WTC11 (cell line): ENCODE data around the gene TMED10. TPM values are rescaled to one million over a fixed set of nuclear protein-coding genes. Genes with fewer than 3 reads are reported as not detected.

Experiments
- ATAC-seq: fragments of 200-7000 bp; cut with Tn5 transposase; 2 replicates; pipeline ENCODE4 v1.10.0; 2021; ENCODE audit warnings: mild to moderate bottlenecking, moderate library complexity
- CTCF ChIA-PET: fragments of 300-600 bp; sonication (Branson Sonifier 250); formaldehyde crosslinking; loops from one replicate; lab custom pipeline; 2021; ENCODE audit warnings: antibody characterized with exemption; lab: Charles Lee
- POLR2A ChIA-PET: fragments of 350-600 bp; sonication (Branson Sonifier 250); formaldehyde crosslinking; loops from one replicate; lab custom pipeline; 2021; ENCODE audit warnings: antibody characterized with exemption; lab: Charles Lee
- DNase-seq: peaks from one replicate; pipeline ENCODE4 v3.0.0; 2021; ENCODE audit warnings: low spot score
- H3K27ac Mint-ChIP-seq: 2 replicates; pipeline ENCODE4 v1.8.0; 2021; ENCODE audit warnings: mixed read lengths
- H3K27me3 Mint-ChIP-seq: 2 replicates; pipeline ENCODE4 v1.8.0; 2021; ENCODE audit warnings: low read depth, mild to moderate bottlenecking, moderate library complexity, mixed read lengths
- H3K36me3 Mint-ChIP-seq: 2 replicates; pipeline ENCODE4 v1.8.0; 2021; ENCODE audit warnings: mixed read lengths
- H3K4me1 Mint-ChIP-seq: 2 replicates; pipeline ENCODE4 v1.8.0; 2022; ENCODE audit warnings: mixed read lengths
- H3K4me3 Mint-ChIP-seq: 2 replicates; pipeline ENCODE4 v1.8.0; 2021; ENCODE audit warnings: mild to moderate bottlenecking, moderate library complexity, mixed read lengths
- H3K9me3 Mint-ChIP-seq: 2 replicates; pipeline ENCODE4 v1.8.0; 2021; ENCODE audit warnings: mixed read lengths
- ATF2 ChIP-seq: sonication (generic); formaldehyde crosslinking; IDR thresholded peaks from 2 replicates; pipeline ENCODE4 v1.8.1; 2022; ENCODE audit warnings: low read depth, missing genetic modification reagents, borderline replicate concordance
- CREM ChIP-seq: sonication (generic); formaldehyde crosslinking; IDR thresholded peaks from 2 replicates; pipeline ENCODE4 v1.8.1; 2022; ENCODE audit warnings: mild to moderate bottlenecking, missing genetic modification reagents, moderate library complexity
- GABPB1 ChIP-seq: sonication (generic); formaldehyde crosslinking; IDR thresholded peaks from 2 replicates; pipeline ENCODE4 v1.8.1; 2023; ENCODE audit warnings: mild to moderate bottlenecking, missing genetic modification reagents
- GRHL2 ChIP-seq: fragments of 250-450 bp; sonication (Bioruptor Pico); IDR thresholded peaks from 2 replicates; pipeline ENCODE4 v1.8.0; 2022; ENCODE audit warnings: mild to moderate bottlenecking, moderate library complexity; ENCODE audit not compliant: insufficient replicate concordance, severe bottlenecking
- IRF1 ChIP-seq: sonication (generic); formaldehyde crosslinking; IDR thresholded peaks from 2 replicates; pipeline ENCODE4 v1.8.0; 2023; ENCODE audit warnings: missing genetic modification reagents
- IRF2 ChIP-seq: sonication (generic); formaldehyde crosslinking; IDR thresholded peaks from 2 replicates; pipeline ENCODE4 v1.8.0; 2022; ENCODE audit warnings: low read depth, missing genetic modification reagents, borderline replicate concordance
- JAZF1 ChIP-seq: fragments of 250-450 bp; sonication (Bioruptor Pico); IDR thresholded peaks from 2 replicates; pipeline ENCODE4 v1.9.0; 2021; ENCODE audit warnings: moderate library complexity, mild to moderate bottlenecking, inconsistent platforms
- MAX ChIP-seq: sonication (generic); formaldehyde crosslinking; IDR thresholded peaks from 2 replicates; pipeline ENCODE4 v1.8.0; 2022; ENCODE audit warnings: mild to moderate bottlenecking, missing genetic modification reagents
- NFYB ChIP-seq: sonication (generic); formaldehyde crosslinking; conservative IDR thresholded peaks from 2 replicates; pipeline ENCODE4 v1.8.0; 2022; ENCODE audit warnings: low read depth, missing genetic modification reagents
- OVOL2 ChIP-seq: fragments of 250-450 bp; sonication (Bioruptor Pico); IDR thresholded peaks from 2 replicates; pipeline ENCODE4 v1.9.0; 2021; ENCODE audit warnings: mild to moderate bottlenecking, borderline replicate concordance
- RELA ChIP-seq: sonication (generic); formaldehyde crosslinking; IDR thresholded peaks from 2 replicates; pipeline ENCODE4 v1.8.1; 2022; ENCODE audit warnings: missing genetic modification reagents, mild to moderate bottlenecking, borderline replicate concordance
- RORB ChIP-seq: fragments of 250-450 bp; sonication (Bioruptor Pico); IDR thresholded peaks from 2 replicates; pipeline ENCODE4 v1.9.0; 2021; ENCODE audit warnings: mild to moderate bottlenecking
- SP1 ChIP-seq: sonication (generic); formaldehyde crosslinking; conservative IDR thresholded peaks from 2 replicates; pipeline ENCODE4 v1.8.1; 2022; ENCODE audit warnings: missing genetic modification reagents
- TEAD1 ChIP-seq: sonication (generic); formaldehyde crosslinking; IDR thresholded peaks from 2 replicates; pipeline ENCODE4 v1.8.0; 2022; ENCODE audit warnings: mild to moderate bottlenecking, missing genetic modification reagents
- TEAD4 ChIP-seq: sonication (generic); formaldehyde crosslinking; IDR thresholded peaks from 2 replicates; pipeline ENCODE4 v1.8.0; 2022; ENCODE audit warnings: mild to moderate bottlenecking, missing genetic modification reagents
- USF2 ChIP-seq: sonication (generic); formaldehyde crosslinking; IDR thresholded peaks from 2 replicates; pipeline ENCODE4 v1.8.1; 2023; ENCODE audit warnings: mild to moderate bottlenecking, missing genetic modification reagents, moderate library complexity
- ZNF532 ChIP-seq: fragments of 250-450 bp; sonication (Bioruptor Pico); IDR thresholded peaks from 2 replicates; pipeline ENCODE4 v1.9.0; 2021; ENCODE audit warnings: mild to moderate bottlenecking, borderline replicate concordance
- total RNA-seq: library from RNA; stranded (reverse); gene quantifications from 3 replicates; pipeline ENCODE4 v1.2.3, GENCODE V29; 2021
- TF ChIP-seq, protein P1 (sequence below): sonication (generic); formaldehyde crosslinking; conservative IDR thresholded peaks from 2 replicates; pipeline ENCODE4 v1.8.1; 2022; ENCODE audit warnings: mild to moderate bottlenecking, missing genetic modification reagents
- TF ChIP-seq, protein P2 (sequence below): sonication (generic); formaldehyde crosslinking; IDR thresholded peaks from 2 replicates; pipeline ENCODE4 v1.8.1; 2023; ENCODE audit warnings: mild to moderate bottlenecking, moderate library complexity, missing genetic modification reagents
- TF ChIP-seq, protein P3 (sequence below): sonication (generic); formaldehyde crosslinking; IDR thresholded peaks from 2 replicates; pipeline ENCODE4 v1.8.0; 2022; ENCODE audit warnings: mild to moderate bottlenecking, missing genetic modification reagents

TMED10 gene
- total RNA-seq, 1 experiment from 2014 or later, result 234 TPM

GRCh38 chr14:75155169-75155568, 21.2 kb downstream of the TMED10 start:
- Mint-ChIP-seq H3K9me3 (no peaks in the 10 kb centered on the region), H3K27ac (no peak overlapping the region), H3K27me3 (no peaks in the 10 kb centered on the region)
- no peak for TF ChIP-seq IRF1
- TF ChIP-seq MAX (CRISPR knock-in tag), result no peak
- no peak for TF ChIP-seq TEAD1 (CRISPR knock-in tag)
- TF ChIP-seq ZNF532 (CRISPR knock-in tag), result no peak
- no peak for TF ChIP-seq OVOL2 (CRISPR knock-in tag)
- no peak for TF ChIP-seq GABPB1 (CRISPR knock-in tag)
- TF ChIP-seq CREM, result no peak
- TF ChIP-seq SP1 (CRISPR knock-in tag), result no peak
- TF ChIP-seq USF2 (CRISPR knock-in tag), result no peak
- no peak for TF ChIP-seq ATF2 (CRISPR knock-in tag)
- TF ChIP-seq, all 79 proteins: peak for 0
- ChIA-PET POLR2A (interaction anchor here (0.7 kb wide), 1 partner anchor 26 kb away, joined by 6 read pairs; no protein-coding TSS in a partner anchor), CTCF (no interaction called here)
- H3K4me3 Mint-ChIP-seq, result no peak overlapping the region
- H3K36me3 Mint-ChIP-seq, result peaks cover 4% of the 10 kb centered on the region; the same call in 1 of the 2 replicates
- peaks cover 31% of the 10 kb centered on the region for H3K4me1 Mint-ChIP-seq
- ATAC-seq (no peak), DNase-seq (no peak)

GRCh38 chr14:75153295-75153694, 23.1 kb downstream of the TMED10 start:
- peak; percentile 36; the same call in 1 of the 2 replicates for ATAC-seq
- H3K9me3 Mint-ChIP-seq, result no peaks in the 10 kb centered on the region
- ChIA-PET POLR2A (interaction anchor here (0.6 kb wide), 1 partner anchor 142 kb away, joined by 3 read pairs; no protein-coding TSS in a partner anchor), CTCF (interaction anchor here (1.2 kb wide), 1 partner anchor 131 kb away, joined by 3 read pairs; no protein-coding TSS in a partner anchor)
- H3K4me3 Mint-ChIP-seq, result no peak overlapping the region
- H3K36me3 Mint-ChIP-seq, result peaks cover 13% of the 10 kb centered on the region
- no peaks in the 10 kb centered on the region for H3K27me3 Mint-ChIP-seq
- H3K4me1 Mint-ChIP-seq, result peaks cover 22% of the 10 kb centered on the region
- DNase-seq, result no peak
- peak overlapping the region; percentile 28; the same call in 1 of the 2 replicates for H3K27ac Mint-ChIP-seq
- TF ChIP-seq JAZF1 (CRISPR knock-in tag) (no peak), NFYB (CRISPR knock-in tag) (no peak), IRF2 (no peak), TEAD4 (no peak), RORB (no peak), RELA (CRISPR knock-in tag) (no peak), GRHL2 (no peak)
- TF ChIP-seq, protein P1, sequence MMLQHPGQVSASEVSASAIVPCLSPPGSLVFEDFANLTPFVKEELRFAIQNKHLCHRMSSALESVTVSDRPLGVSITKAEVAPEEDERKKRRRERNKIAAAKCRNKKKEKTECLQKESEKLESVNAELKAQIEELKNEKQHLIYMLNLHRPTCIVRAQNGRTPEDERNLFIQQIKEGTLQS, result no peak
- TF ChIP-seq, protein P2, sequence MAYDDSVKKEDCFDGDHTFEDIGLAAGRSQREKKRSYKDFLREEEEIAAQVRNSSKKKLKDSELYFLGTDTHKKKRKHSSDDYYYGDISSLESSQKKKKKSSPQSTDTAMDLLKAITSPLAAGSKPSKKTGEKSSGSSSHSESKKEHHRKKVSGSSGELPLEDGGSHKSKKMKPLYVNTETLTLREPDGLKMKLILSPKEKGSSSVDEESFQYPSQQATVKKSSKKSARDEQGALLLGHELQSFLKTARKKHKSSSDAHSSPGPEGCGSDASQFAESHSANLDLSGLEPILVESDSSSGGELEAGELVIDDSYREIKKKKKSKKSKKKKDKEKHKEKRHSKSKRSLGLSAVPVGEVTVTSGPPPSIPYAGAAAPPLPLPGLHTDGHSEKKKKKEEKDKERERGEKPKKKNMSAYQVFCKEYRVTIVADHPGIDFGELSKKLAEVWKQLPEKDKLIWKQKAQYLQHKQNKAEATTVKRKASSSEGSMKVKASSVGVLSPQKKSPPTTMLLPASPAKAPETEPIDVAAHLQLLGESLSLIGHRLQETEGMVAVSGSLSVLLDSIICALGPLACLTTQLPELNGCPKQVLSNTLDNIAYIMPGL (CRISPR knock-in tag), result no peak
- TF ChIP-seq, protein P3, sequence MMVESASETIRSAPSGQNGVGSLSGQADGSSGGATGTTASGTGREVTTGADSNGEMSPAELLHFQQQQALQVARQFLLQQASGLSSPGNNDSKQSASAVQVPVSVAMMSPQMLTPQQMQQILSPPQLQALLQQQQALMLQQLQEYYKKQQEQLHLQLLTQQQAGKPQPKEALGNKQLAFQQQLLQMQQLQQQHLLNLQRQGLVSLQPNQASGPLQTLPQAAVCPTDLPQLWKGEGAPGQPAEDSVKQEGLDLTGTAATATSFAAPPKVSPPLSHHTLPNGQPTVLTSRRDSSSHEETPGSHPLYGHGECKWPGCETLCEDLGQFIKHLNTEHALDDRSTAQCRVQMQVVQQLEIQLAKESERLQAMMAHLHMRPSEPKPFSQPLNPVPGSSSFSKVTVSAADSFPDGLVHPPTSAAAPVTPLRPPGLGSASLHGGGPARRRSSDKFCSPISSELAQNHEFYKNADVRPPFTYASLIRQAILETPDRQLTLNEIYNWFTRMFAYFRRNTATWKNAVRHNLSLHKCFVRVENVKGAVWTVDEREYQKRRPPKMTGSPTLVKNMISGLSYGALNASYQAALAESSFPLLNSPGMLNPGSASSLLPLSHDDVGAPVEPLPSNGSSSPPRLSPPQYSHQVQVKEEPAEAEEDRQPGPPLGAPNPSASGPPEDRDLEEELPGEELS (CRISPR knock-in tag), result no peak
